Mesothelial cell of epicardium (in vitro differentiated cells): ENCODE data around the gene SGMS1. TPM values are rescaled to one million over a fixed set of nuclear protein-coding genes. Genes with fewer than 3 reads are reported as not detected.

Experiments
- DNase-seq, 2 experiments: peaks; one replicate each; pipeline ENCODE4 v3.0.0; 2021; ENCODE audit warnings: low spot score in 2 of 2; ENCODE audit not compliant: unreplicated experiment in 2 of 2
- H3K27ac Mint-ChIP-seq: 2 replicates; pipeline ENCODE4 v1.8.0; 2021; ENCODE audit warnings: mixed read lengths
- H3K27me3 Mint-ChIP-seq: 2 replicates; pipeline ENCODE4 v1.8.0; 2021; ENCODE audit warnings: low read depth, mixed read lengths
- H3K36me3 Mint-ChIP-seq: 2 replicates; pipeline ENCODE4 v1.8.0; 2021; ENCODE audit warnings: mixed read lengths
- H3K4me1 Mint-ChIP-seq: 2 replicates; pipeline ENCODE4 v1.8.0; 2021; ENCODE audit warnings: mixed read lengths
- H3K4me3 Mint-ChIP-seq: 2 replicates; pipeline ENCODE4 v1.8.0; 2021; ENCODE audit warnings: mild to moderate bottlenecking, moderate library complexity, mixed read lengths
- H3K9me3 Mint-ChIP-seq: 2 replicates; pipeline ENCODE4 v1.8.0; 2021; ENCODE audit warnings: mixed read lengths
- CTCF ChIP-seq: fragments of 200-600 bp; sonication (generic); IDR thresholded peaks from one replicate; pipeline ENCODE4 v1.5.0; 2021; ENCODE audit warnings: antibody characterized with exemption; ENCODE audit not compliant: unreplicated experiment
- total RNA-seq: library from RNA; stranded (reverse); gene quantifications from 3 replicates; pipeline ENCODE4 v1.2.1, GENCODE V29; 2021

Gene SGMS1
- total RNA-seq, 1 donor from 2014 or later: 14.9 TPM

- no peak for DNase-seq
- H3K27me3 Mint-ChIP-seq: no peaks in the 10 kb centered on the region
- no peak overlapping the region for H3K4me3 Mint-ChIP-seq
- no peak overlapping the region for H3K27ac Mint-ChIP-seq
- no peaks in the 10 kb centered on the region for H3K36me3 Mint-ChIP-seq
- peak; percentile 39 for TF ChIP-seq CTCF
- H3K4me1 Mint-ChIP-seq: peaks cover 25% of the 10 kb centered on the region
- H3K9me3 Mint-ChIP-seq: no peaks in the 10 kb centered on the region
Observed at GRCh38 chr10:50614444-50615137, 9.2 kb downstream of the SGMS1 start.

- no peak for TF ChIP-seq CTCF
- H3K9me3 Mint-ChIP-seq: no peaks in the 10 kb centered on the region
- H3K4me3 Mint-ChIP-seq: no peak overlapping the region
- no peak for DNase-seq
- no peaks in the 10 kb centered on the region for H3K36me3 Mint-ChIP-seq
- peaks cover 25% of the 10 kb centered on the region for H3K4me1 Mint-ChIP-seq
- no peak overlapping the region for H3K27ac Mint-ChIP-seq
- no peaks in the 10 kb centered on the region for H3K27me3 Mint-ChIP-seq
Observed at GRCh38 chr10:50613726-50614443, 9.9 kb downstream of the SGMS1 start.

DNA sequence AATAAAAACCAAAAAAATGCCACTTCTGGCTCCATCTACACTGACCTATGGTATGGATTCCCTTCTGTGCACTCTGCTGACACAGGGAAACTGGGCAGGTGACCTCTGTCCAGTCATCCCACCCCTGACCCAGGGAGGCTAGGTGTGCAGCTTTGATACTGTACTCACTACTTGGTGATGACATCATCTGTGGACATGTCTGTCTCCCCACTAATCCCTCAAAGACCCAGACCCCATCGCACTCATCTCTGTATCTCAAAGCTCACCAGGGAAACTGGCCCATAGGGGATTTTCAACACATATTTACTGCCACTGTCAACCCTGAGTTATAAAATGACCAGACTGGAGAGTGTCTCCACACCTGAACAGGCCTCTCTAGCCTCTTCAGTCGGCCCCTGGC, 10.6 kb downstream of the SGMS1 start:
- TF ChIP-seq CTCF: no peak
- DNase-seq: no peak
- peak overlapping the region; percentile 75 for H3K27ac Mint-ChIP-seq
- H3K27me3 Mint-ChIP-seq: no peaks in the 10 kb centered on the region
- H3K4me1 Mint-ChIP-seq: peaks cover 25% of the 10 kb centered on the region
- no peak overlapping the region for H3K4me3 Mint-ChIP-seq
- no peaks in the 10 kb centered on the region for H3K9me3 Mint-ChIP-seq
- no peaks in the 10 kb centered on the region for H3K36me3 Mint-ChIP-seq

GRCh38 chr10:50610368-50610767, 13.4 kb downstream of the SGMS1 start:
- H3K36me3 Mint-ChIP-seq: no peaks in the 10 kb centered on the region
- no peaks in the 10 kb centered on the region for H3K9me3 Mint-ChIP-seq
- no peak for DNase-seq
- no peak for TF ChIP-seq CTCF
- H3K27me3 Mint-ChIP-seq: no peaks in the 10 kb centered on the region
- H3K4me1 Mint-ChIP-seq: peaks cover 41% of the 10 kb centered on the region
- H3K4me3 Mint-ChIP-seq: no peak overlapping the region
- H3K27ac Mint-ChIP-seq: peak overlapping the region; percentile 93

DNA sequence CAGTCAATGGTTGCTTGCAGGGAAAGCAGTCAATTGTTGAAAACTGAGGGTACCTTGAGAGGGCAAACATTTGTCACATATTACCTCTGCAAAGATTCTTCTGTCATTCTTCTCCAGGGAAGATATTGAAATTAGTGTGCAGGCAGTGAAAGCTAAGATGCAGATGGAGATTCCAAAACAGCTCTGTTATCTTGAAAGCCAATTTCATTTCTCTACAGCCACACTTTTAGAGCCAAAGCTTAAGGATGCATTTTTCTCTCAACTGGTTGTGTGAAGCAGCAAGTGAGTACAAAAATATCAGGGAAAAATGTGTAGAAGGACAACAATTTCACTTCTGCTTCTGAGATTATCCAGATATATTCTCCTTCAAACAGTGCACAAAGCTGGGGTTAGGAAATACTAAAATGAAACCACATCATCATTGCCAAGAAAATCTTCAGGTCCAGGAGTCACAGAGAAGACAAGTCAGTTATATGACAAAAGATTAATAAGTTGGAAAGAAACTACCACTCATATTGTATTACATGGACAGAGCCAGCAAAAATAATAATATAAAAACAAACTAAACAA, 16.3 kb downstream of the SGMS1 start:
- no peak for DNase-seq
- Mint-ChIP-seq H3K36me3 (no peaks in the 10 kb centered on the region), H3K27ac (no peak overlapping the region), H3K27me3 (no peaks in the 10 kb centered on the region), H3K9me3 (no peaks in the 10 kb centered on the region), H3K4me1 (peaks cover 52% of the 10 kb centered on the region), H3K4me3 (no peak overlapping the region)
- no peak for TF ChIP-seq CTCF
